Smooth muscle cell of the brain vasculature (primary cell): ENCODE measurements around the gene PLP2.

Source experiments
- DNase-seq: peaks from one replicate; pipeline ENCODE4 v3.0.0-alpha.2; 2012; ENCODE audit warnings: low read depth, low spot score

The PLP2 gene

DNA sequence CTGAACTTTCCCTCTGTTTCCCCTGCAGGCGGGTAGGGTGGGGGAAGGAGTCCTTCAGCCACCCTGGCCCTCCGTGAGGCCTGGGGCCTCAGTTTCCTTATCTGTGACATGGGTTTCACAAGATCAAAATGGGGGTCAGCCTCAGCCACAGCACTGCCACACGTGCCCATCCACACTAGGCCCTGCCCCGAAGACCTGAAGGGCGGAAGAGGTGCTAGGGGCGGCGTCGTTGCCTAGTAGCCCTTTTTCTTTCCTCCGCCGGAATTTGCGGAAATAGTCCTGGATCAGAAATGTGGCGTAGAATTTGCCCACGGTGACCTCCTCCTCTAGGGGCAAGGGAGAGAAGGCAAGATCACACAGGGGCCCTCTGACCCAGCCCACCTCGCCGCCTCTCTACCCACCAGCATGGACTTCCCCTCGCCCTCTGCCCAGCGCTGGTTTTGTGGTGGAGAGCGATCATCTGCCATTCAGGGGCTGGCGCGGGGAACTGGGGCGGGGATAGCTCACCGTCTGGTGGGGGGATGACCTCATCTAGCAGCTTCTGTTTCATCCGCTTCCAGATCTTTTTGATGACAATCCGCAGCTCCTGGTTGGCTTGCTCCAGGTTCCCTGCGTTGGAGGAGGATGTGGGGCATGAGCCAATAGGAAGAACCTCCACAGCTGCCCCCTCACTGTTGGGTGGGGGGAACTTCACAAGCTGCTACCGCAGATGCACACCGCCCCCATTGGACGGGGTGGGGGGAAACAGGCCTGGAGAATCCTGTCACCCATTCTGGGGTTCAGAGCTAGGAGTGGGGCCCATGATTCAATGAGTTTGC, 37.9 kb downstream of the PLP2 start:
- no peak for DNase-seq

- no peak for DNase-seq
Observed at GRCh38 chrX:49210406-49210805, 38.7 kb downstream of the PLP2 start.

DNA sequence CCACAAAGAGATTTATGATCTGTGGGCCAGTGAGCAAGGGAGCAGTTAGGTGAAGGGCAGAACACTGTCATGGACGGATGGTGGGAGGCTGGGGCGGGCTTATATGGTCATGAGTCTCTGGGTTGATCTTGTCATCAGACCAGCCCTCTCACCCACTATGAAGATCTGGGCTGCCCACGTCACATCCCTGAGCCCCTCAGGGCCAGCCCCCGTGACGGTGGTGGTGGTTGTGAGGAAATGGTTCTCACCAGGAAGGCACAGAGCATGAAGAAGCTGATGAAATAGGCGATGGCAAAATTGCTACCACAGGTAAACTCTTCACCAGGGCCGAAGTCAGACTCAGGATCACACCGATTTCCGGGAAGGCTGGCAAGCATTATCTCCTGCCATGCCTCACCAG, 39.4 kb downstream of the PLP2 start:
- no peak for DNase-seq

DNA sequence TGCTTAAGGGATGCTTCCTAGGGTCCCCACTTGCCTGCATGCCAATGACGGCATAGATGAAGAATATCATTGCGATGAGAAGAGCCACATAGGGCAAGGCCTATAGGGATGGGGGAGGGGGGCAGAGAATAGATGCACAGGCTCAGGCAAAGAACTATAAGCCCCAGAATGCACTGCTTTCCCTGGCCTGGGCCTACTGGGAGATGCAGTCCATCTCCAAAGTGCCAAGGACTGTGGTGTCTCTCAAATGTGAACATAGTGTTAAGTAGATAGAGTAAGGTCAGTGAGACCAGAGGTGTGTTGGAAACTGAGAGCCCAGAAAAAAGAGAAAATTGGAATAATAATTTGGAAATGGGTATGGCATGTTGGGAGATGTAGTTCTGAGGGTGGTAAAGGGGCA, 40.5 kb downstream of the PLP2 start:
- DNase-seq: no peak

- DNase-seq: no peak
Observed at GRCh38 chrX:49212861-49213260, 41.2 kb downstream of the PLP2 start.

GRCh38 chrX:49214416-49214815, 42.7 kb downstream of the PLP2 start:
- DNase-seq: no peak

DNA sequence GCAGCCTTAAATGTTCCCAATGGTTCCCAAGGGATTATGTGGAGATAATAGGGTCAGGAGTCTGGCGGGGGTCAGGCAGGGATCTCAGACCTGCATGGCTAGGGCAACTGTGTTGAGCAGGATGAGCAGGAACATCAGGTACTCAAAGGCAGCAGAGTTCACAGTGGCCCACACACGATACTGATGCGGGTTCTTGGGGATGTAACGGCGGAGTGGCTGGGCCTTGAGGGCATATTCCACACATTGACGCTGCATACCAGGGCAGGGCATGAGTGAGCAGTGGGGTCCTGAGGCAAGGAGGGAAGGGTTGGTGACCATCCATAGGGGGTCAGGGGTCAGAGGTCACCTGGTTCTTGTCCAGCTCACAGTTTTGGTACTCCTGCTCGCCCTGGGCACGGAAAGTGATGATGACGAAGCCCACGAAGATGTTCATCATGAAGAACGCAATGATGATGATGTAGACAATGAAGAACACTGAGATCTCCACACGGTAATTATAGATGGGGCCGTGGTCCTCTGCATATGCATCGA, 43.4 kb downstream of the PLP2 start:
- DNase-seq: no peak

DNA sequence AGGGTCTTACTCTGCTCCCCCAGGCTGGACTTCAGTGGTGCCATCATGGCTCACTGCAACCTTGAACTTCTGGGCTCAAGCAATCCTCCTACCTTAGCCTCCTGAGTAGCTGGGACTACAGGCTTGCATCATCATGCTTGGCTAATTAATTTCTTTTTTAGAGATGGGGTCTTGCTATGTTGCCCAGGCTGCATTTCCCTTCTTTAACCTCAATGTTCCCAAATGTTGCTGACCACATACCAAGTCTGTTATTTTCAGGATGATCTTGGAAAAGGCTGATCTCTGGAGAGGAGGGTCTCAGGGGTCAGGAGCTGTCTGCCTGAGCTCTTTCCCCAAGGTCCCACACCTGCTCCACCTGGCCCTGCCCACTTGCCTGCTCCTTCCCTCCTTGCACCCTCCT, 48.4 kb downstream of the PLP2 start:
- no peak for DNase-seq

DNA sequence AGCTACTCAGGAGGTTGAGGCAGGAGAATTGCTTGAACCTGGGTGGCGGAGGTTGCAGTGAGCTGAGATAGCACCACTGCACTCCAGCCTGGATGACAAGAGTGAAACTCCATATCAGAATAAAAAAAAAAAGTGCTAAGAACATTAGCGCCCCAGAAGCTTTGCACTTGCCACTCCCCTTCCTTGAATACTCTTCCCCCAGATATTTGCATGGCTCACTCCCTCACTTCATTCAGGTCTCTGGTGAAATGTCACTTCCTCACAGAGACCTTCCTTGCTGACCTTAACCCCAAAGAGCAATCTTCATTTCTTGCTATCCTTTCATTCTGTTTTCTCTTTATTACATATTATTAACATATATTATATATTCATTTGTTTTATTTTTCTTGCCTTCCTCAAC, 50.2 kb downstream of the PLP2 start:
- DNase-seq: no peak
